MV-4-11 (cell line): Measurements from ENCODE around the gene PARD3.
A peak's percentile ranks its signal among the peaks of the same experiment; 100 is the strongest.
"Not testable (repeated sequence)": the region's sequence is repeated elsewhere in the genome, so short reads cannot be mapped to it uniquely, and the experiment has no call there.

Source experiments
- DNase-seq: peaks from one replicate; lab custom pipeline; 2025; lab: John Stamatoyannopoulos, UW

PARD3 gene

DNA sequence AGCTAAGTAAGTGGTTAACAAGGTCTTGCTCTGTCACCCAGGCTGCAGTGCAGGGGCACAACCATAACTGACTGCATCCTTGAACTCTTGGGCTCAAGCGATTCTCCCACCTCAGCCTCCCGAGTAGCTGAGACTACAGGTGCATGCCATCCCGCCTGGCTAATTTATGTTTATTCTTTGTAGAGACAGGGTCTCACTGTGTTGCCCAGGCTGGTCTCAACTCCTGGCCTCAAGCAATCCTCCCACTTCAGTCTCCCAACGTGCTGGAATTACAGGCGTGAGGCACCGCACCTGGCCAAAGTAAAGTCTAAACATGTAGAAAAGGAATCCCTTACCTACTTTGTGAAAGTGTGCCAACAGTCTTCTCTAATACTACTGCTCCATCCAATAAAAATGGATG lies 17.9 kb downstream of the PARD3 start:
- DNase-seq = no peak

DNA sequence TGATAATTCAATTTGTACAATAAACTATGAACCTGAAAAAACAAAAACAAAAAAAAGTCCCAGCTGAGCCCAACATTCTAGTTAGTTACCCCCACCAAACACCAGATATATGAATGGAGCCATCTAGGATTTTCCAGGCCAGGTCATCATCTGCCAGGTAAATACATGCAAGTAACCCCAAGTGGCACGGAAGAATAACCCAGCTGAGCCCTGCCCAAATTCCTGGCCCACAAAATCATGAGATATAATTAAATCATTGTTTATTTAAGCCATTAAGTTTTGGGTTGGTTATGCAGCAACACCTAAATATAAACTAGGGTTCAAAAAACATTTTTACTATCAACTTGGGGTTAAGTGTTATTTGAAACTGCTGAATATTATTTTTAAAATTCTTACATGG lies 19.0 kb downstream of the PARD3 start:
- DNase-seq = no peak

DNA sequence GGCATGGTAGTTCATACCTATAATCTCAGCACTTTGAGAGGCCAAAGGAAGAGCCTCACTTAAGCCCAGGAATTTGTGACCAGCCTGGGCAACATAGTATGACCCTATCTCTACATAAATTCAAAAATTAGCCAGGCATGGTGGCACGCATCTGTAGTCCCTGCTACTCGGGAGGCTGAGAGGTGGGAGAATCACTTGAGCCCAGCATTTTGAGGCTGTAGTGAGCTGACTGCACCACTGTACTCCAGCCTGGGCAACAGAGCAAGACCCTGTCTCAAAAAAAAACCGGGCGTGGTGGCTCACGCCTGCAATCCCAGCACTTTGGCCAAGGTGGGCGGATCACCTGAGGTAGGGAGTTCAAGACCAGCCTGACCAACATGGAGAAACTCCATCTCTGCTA lies 19.8 kb downstream of the PARD3 start:
- DNase-seq = no peak

DNA sequence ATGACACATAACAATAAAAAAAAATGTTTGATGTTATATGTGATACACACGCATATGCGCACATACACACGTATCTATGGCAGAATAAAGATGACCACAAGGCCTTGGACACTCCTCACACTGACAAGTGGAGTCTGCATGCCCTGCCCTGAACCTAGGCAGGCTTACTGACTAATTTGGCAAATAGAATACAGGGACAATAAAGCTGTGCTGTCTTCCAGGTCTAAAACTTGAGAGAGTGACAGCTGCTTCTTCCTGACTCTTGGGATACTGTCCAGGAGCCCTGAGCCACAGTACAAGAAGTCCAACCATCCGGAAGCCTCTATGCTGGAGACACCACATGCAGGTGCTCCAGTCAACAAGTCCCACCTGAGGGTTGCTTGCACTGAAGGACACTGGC lies 20.3 kb downstream of the PARD3 start:
- no peak for DNase-seq

DNA sequence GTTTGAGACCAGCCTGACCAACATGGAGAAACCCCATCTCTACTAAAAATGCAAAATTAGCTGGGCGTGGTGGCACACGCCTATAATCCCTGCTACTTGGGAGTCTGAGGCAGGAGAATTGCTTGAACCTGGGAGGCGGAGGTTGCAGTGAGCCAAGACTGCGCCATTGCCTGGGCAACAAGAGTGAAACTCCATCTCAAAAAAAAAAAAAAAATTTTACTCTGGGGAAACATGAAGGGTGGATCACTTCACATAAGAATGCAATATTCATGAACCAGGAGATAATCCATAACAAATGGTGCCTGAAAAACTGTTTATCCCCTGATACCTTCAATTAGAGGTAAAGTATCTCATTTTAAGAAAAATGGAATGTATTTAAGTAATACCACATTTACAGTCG lies 21.5 kb downstream of the PARD3 start:
- not testable (repeated sequence) for DNase-seq

DNA sequence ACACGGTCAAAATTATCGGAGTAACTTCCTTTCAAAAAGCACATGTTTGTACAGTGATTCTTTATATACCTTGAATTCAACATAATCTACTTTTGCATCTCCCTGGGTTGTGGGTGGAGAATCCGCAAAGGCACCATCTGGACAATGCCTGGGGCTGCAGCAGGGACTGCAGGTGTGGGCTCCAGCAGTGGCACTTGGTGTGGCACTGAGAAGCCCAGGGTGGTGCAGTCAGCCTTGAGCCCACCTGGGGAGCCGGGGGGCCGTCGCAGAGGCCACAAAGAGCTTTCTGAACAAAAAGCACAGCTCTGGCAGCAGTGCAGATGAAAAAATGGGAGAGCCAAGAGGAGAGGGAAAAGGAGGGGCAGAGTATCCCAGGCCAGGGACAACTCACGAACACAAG lies 22.2 kb downstream of the PARD3 start:
- no peak for DNase-seq

DNA sequence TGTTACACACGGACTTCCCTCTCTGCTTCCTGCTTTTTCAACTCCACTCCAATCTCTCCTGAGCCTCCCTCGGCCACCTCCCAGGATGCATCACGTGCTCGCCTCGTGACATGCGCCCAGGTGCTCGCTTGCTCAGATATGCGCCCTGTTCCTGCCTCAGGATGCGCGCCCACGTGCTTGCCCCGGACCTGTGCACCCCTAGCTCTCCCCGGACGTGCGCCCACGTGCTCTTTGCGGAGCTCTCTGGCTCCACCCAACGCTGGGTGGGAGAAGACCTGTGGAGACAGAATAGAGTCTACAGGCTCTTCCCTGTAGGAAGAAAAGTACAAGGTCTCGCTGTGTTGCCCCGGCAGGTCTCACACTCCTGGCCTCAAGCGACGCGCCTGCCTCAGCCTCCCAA lies 23.1 kb downstream of the PARD3 start:
- DNase-seq = no peak

DNA sequence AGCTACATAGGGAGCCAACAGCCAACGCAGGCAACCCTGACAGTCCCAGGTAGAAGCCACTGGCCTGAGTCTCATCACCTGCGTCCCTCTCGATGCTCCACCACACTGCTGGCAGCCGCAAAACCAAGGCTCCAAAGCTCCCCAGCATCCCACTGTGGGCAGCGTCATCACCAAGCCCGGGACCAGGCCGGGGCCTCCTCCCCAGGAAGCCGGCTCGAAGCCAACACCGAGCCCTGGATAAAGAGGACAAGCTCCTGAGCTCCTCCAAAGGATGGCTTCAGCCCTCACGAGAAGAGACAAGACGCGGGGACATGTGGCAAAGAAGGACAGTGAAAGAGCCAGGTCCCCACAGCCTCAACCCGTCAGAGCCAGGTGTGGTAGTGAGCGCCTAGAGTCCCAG lies 23.9 kb downstream of the PARD3 start:
- no peak for DNase-seq

DNA sequence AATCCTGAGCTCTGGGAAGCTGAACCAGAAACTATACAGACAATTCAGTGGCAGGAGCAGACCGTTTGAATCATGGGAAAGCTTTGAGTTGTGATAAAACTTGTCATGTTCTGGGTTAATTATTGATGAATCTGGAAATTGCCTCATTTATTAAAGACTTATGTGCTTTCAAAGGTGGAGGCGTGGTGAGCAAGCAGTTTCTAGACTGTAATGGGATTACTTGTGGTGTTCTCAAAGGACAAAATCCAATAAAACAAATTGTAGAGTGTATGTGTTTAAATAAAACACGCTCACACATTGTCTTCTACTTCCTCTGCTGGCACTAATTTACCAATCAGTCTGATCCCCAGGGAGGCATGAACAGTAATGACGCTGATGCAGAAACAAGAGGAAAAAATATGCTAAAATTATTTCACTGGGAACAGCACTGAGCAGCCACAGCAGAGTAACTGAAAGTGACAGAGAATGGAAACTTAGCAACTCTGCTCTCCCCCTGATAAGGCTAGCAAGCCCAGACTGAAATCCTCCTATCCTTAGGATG lies 25.1 kb downstream of the PARD3 start:
- DNase-seq = no peak

DNA sequence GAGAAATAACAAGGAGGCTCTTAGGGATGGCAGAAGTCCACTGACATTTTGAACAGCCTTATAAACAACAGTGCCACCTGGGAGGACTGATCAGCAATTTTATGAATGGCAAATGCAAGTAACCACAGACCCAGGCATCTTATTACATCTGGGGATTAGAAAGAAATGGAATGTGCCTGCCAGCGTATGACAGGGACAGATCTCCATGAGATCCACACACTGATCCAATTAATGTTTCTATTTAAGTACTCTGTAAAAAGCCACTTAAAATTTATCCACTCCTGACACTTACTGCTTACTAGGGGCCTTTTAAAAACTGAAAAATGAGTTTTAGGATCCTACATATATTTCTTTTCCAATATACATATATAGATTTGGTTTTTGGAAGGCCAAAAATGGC lies 28.6 kb downstream of the PARD3 start:
- DNase-seq = no peak

DNA sequence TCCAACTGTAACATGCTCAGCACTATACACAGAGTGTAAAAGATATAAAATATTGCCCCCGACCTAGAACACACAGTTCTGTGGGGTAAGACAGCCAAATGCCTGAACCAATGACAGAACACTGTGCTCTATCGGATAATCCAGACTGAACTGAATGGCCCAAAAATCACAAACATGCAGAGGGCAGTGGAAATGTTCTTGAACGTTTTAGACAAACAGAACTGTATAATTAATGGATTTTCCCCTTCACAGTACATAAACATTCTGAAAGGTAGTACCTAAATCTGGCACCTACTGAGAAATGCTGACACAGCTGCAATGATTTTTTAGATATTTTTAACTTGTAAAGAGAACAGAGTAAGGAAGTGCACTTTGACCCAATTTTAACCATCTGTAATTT lies 33.4 kb downstream of the PARD3 start:
- DNase-seq = no peak

DNA sequence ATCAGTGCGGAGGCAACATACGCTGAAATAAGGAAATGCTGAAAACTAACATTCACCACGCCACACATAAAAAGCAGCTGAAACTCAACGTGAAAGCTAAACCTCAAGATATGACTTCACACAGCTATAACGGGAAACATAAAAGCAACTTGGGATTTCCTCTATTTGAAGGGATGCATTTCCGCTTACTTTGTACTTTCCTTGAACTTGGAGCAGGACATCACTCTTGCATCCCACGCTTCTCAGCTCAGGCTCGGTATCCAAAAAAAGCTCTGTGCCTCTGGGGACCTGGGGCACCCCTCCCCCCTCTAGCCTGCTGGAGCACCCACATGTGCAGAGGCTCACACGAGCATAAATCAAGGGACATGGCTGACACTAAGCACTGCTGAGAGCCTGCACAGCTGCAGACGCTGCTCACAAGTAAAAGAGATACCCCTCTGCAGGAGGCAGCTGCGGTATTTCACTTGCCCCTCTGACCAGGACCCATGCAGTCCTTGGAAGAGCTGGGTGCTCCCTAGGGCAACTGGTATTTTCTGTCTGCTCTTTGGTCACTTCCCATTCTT lies 34.2 kb downstream of the PARD3 start:
- DNase-seq = peak; percentile 78

DNA sequence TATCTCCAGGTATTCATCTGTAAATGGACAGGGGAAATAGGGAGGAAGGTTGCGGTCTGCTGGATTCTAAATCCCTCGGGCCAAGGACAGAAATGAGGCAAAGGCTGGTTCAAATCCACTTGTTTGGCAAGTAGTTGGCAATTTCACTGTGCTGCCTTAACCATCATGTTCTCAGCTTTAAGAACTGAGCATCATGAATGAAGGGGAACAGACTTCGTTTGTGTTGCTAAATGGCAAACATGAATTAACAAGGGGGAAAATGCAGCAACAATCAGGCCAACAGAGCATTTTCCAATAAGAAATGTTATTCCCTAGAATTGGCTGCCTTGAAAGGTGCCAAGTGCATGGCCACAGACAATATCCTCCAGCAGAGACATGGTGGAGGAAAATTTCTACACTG lies 36.9 kb downstream of the PARD3 start:
- no peak for DNase-seq

DNA sequence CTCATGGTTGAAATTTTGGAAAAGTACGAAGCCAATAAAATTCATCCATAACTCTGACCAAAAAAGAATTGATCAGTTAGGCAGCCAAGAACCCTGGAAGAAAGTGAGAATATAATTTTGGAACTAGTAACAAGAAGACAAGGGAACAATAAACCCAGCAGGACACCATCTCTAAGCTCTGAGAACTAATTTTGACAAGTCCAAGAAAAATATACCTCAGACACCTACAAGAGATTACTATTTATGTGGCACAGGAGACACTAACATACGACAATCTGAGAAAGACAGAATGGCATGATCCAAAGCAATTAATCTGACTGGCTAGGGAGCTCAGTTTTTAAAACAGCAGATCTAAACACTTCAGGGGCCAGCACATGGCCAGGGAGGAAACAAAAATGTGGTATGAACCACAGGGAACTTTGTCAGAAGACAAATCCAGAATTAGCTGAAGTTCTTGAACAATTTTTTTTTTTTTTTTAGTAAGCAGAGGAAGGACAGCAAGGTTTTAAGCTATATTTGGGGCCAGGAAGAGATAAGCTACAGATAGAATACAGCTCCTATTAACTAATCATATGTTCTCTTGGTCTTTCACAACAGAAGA lies 38.9 kb downstream of the PARD3 start:
- no peak for DNase-seq

DNA sequence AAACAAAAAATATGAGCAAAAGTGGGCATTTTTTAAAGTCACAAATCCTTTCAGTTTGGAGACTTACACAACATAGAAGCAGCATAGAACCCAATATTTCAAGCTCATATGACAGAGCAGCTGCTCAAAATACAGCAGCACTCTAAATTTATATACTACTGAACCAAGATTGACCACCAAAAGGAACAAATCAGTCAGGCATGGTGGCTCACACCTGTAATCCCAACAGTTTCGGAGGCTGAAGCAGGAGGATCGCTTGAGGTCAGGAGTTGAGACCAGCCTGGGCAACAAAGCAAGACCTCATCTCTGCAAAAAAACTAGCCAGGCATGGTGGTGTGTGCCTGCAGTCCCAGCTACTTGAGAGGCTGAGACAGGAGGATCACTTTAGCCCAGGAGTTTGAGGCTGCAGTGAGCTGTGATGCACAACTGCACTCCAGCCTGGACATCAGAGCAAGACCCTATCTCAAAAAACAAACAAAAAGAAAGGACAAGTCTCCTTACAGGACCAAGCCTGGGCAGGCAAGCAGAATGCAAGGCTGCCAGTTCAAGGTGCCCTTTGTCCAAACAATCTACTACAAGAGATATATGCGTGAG lies 40.0 kb downstream of the PARD3 start:
- DNase-seq = no peak

DNA sequence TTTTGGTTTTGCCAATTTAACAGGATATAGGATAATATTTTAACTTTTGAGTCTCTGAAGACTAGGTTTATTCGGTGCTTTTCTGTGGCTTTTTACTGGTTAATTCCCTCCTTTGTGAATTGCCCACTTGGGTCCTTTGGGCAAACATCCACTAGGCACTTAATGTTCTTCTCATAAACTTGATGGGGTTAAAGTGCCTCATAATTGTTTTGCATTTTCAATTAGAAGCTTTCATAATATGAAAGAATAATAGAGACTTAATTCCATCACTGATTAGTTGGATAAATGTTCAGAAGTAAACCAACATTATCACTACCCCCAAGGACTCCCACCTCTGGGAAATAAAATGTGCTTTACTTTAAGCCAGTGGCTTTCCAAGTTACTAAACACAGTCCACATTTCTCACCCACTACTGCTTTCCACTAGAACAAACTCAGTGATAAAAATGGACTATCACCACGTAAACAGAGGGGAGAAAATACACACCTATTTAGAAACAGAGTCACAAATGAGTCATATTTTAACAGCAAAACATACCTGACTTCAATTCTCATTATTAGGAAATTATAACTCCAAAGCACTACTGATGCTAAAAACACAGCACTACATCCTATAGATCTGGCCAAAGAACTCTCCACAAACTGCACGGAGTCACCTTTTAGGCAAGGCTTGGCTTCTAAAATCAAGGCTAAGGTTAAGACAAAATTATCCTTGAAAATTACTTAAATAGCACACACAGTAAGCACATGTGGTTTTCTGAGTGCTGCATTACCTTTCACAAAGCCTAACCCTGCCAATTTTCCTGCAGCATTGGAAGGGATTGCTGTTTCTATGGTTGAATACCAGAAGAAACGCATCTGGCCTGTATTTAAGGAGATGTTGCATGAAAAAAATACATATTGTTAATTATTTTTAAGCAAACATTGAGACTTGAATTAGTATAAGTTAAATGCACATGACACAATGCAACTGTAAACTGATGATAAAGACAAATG lies 41.2 kb downstream of the PARD3 start:
- no peak for DNase-seq

DNA sequence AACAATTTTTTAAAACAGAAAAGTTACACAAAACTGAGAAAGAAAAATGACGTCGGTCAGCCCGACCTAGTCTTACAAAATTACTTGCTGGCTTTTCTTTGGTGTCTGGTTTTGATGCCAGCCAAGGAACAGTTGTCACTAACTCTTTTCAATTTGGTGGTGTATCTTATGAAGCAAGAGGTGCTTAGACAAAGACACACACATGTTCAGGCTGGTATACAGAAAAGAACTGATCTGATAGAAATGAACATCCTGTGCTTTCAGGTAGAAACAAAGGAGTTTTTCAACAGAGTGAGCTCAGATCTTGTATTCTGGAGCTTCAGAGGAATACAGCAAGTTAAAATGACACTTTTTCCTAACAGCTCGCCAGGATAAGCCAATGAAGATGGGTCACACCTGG lies 43.6 kb downstream of the PARD3 start:
- DNase-seq = no peak

DNA sequence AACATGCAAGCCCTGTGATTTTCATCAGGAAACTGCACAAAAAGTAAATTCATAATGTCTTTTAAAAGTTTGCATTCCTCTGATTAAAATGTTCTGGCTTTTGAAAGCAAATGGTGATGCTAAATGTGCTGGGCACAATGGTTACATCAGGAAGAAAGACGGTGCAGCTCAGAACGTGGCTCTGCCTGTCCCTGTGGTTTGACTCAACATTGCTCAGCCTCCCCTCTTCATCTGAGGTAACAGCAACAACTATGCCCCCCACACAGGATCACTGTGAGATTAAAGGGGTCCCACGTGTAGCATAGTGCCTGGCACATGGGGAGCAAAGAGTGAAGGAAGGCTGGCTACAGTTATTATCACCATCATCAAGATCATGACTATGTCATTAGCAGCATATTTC lies 44.0 kb downstream of the PARD3 start:
- no peak for DNase-seq

DNA sequence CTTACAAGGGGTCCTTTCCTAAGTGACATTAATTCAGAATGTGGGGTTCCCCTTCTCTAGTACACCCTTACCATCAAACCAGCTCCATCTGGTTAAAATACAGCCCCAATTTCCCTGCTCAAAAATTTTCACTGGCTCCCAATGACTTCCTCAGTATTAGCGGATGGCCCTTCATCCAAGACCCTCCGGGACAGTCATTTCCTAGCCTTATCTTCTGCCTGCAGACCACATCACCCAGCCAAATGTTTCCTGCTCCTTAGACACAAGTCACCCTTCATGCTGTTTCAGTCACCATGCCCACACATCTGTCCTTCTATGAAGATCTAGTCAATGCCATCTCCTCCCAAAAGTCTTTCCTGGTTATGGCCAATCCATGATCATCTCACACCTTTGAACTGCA lies 45.2 kb downstream of the PARD3 start:
- DNase-seq = no peak

DNA sequence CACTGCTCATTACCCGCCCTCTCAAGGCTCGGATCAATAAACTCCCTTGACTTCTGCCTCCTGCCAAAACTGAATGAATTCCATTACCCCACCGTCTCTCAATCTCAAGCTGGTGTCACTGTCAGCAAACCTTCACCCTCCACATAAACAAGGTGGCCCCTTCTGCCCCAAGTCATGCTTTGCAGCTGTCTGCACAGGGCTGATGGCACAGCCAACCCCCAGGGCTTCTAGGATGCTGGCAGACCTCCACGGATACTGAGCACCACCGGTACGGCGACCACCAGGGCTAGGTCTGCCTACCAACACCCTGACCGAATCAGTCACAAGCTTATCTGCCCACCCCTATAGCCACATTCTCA lies 46.1 kb downstream of the PARD3 start:
- DNase-seq = no peak

DNA sequence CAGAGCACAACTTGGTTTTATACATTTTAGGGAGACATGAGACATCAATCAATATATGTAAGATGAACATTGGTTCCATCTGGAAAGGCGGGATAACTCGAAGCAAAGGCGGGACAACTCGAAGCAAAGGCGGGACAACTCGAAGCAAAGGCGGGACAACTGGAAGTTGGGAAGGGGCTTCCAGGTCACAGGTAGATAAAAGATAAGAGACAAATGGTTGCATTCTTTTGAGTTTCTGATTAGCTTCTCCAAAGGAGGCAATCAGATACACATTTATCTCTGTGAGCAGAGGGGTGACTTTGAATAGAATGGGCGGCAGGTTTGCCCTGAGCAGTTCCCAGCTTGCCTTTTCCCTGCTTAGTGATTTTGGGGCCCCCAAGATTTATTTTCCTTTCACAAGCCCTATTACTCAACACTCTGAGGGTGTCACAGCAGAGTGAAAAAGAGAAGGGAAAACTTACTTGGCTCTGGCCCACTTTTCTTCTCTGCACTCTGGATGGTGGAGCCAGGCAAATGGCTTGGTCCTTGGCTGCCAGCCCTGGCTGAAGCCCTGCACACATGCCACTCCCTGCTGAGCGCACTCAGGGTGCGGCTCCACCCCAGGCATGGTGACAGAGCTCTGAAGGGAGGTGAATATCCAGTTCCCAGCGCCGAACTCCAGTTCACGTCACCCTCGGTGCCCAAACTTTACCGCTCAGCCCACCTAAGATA lies 46.7 kb downstream of the PARD3 start:
- DNase-seq = no peak
